NCI-H2196 treated with DMSO at 0.1 percent for 48 hours (cell line): ENCODE measurements around the gene PSMA8.
"Not testable (repeated sequence)": the region's sequence is repeated elsewhere in the genome, so short reads cannot be mapped to it uniquely, and the experiment has no call there.

ENCODE experiments used
- DNase-seq: peaks from one replicate; lab custom pipeline; 2025; ENCODE audit not compliant: unreplicated experiment; lab: John Stamatoyannopoulos, UW

PSMA8 gene

DNA sequence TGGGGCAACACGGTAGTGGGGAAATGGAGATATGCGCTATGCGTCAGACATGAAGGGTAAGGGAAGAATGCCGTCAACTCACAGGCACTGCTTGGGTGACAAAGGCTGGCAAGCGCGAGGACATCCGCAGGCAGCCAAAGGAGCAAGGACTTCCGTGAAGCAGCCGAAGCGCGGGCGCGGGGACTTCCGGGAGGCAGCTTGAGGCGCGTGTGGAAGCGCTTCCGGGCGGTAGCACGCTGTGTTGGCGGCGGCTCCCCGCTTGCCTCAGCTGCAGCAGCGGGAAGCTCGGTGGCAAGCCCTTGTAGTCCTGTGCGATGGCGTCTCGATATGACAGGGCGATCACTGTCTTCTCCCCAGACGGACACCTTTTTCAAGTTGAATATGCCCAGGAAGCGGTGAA is at the start of gene PSMA8:
Gene PSMA8 (plus strand): TSS at position 218 of the 400 bp plus-strand sequence. CDS start 97 bp downstream, at position 315.
- no peak for DNase-seq

DNA sequence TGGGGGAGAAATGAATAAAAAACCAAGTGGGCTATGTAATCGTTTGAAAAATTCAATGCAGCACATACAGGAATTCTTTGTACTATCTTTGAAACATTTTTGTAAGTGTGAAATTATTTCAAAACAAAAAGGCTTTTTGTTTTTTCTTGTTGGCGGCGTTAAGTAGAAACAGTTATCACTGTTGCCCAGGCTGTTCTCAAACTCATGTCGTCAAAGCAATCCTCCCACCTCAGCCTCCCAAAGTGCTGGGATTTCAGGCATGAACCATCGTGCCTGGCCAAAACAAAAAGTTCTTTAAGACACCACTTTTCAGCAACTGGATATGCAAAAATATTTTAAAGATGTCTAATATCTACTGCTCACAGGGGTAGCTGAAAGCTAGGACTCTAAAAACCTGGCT is 48.6 kb upstream of the PSMA8 start:
- no peak for DNase-seq

DNA sequence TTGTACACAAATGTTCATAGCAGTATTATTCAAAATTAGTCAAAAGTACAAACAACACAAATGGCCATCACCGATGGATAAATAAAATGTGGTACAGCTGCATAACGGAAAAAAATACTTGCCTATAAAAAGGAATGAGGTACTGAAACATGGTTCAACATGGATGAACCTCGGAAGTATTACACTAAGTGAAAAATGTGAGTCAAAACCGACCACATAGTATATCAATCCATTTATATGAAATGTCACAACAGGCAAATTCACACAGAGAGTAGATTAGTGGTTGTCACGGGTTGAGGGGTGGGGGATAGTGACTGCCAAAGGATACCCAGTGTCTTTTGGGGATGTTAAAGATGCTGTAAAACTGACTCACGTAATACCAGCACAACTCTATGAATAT is 46.7 kb upstream of the PSMA8 start:
- no peak for DNase-seq

DNA sequence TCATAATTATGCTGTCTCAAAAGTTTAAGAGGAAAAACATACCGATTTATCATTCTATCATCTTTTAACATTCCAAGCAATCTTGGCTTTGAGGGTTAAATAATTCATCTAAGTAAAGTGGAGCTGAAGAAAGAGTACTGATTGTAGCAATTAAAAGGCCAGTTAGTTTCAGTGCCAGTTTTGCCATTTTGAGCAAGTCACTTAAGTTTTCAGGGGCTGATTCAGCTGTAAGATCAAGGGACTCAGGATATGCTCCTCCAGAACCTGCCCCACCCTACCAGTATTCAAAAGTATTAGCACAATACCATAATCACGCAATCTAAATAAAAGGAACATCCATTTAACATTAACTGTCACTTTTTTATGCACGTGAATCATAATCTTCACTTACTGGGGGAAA is 45.2 kb upstream of the PSMA8 start:
- no peak for DNase-seq

DNA sequence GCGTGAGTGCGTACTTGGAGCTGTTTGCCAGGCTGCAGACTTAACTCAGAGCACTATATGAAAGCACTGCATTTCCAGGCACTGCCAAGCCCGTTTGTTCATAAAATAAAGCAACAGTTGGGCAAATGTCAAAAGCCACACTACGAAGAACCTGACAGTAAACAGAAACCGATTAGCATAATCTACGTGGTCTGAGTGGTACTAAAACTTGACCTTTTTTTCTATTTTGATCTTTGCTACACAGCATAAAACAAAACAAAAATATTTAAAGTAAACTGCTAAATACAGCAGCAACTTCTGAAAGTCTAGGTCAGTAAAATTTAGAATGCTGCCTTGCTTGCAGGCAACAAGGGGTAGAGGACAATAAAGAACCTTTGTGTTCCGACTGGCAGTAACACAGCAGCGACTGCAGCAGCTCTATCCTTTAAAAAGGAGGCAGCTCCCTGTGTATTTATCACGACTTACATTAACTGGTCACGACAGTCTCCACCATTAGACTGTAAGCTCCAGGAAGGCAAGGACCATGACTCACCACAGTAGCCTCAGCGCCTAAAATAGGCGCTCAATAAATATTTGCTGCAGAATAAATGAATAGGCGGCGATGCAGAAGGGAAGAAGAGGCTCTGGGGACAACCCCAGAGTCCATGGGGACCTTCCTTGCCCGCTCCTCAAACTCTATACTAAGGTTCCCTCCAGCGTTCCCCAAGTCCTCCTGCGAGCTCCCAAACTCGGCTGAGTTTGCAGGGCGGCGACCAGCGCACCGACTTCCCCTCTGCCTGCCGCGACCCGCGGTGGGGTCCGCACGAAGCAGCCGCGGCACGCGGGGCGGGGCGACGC is 44.2 kb upstream of the PSMA8 start:
- no peak for DNase-seq

DNA sequence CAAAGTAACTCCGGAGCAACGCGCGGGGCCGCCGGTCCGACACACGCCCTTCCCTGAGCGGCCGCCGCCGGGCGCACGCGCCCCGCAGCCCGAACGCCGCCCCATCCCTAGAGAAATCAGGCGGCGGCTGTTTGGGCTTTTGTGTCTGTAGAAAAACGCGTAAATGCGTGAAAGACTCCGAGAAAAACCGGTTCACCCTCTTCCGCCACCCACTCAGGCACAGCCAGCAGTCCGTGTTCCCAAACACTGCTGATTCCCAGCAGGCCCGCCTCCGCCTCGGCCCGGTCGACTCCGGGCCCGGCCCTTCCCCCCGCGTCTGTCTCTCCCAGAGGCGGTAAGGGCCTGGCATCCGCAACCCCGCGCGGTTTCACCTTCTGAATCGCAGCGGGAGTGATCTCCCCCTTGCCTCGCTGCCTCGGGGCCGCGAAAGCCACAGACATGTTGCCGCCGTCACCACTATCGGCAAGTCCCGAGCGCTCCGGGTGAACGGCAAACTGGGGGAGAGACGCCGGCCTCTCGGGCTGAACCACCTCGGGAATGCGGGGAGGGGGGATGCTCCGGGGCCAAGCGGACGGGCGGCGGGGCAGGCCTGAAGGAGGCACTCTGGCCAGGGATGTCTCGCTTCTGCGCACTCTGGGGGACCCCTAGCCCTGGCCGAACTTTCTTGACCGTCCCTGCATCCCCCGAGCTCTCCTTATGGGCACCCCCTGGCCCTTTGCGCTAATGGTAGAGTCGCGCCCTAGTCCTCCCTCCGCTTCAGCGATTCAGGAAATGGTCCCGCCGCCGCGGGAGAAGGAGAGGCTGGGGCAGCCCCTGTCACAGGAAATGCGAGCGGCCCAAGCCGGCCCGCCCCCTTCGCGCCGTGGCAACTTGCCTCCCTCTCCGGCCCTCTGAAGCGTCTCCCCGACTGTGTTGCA is 43.3 kb upstream of the PSMA8 start, which contains the start of gene SS18:
Gene SS18 (minus strand): TSS at position 484 of the 917 bp plus-strand sequence. CDS start 44 bp downstream, at position 440.
- DNase-seq = peak; percentile 83

DNA sequence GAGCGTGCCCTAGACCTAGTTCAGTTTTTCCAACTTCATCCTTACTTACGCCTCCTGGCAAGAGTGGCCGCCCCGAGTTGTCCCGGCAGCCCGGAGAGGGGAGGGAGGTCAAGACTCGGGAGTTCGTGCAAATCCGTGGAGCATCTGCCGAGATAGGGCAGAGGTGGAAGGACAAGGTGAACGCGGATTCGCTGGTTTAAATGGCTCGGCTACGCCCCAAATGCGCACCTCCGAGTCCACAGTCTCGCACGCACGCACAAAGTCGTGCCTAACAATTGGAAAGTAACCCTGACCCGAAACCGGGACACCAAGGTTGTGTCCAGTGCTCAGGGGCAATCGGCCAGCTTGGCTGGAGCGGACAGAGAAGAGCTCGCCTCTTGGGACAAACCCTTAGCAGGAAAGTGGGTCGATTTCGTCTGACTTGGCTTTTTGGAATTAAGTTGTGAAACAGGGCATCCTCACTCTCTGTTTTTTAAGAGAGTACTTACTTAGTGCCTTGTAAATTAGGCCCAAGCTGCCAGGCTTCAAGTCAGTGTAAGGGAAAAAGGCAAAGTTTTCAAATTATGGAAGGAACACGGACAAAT is 42.5 kb upstream of the PSMA8 start:
- DNase-seq = no peak

DNA sequence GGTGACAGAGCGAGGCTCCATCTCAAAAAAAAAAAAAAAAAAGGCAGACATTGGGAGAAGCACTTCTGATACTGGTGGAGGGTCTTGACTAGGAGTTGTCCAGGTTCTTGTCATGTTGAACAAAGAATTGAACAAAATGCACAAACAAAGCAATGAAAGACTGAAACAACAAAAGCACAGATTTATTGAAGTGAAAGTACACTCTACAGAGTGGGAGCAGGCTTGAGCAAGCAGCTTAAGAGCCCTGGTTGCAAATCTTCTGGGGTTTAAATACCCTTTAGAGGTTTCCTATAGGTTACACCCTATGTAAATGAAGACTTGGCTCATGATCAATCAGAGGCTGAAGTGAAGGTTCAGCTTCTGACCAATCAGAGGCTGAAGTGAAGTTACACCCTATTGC is 36.8 kb upstream of the PSMA8 start:
- no peak for DNase-seq

DNA sequence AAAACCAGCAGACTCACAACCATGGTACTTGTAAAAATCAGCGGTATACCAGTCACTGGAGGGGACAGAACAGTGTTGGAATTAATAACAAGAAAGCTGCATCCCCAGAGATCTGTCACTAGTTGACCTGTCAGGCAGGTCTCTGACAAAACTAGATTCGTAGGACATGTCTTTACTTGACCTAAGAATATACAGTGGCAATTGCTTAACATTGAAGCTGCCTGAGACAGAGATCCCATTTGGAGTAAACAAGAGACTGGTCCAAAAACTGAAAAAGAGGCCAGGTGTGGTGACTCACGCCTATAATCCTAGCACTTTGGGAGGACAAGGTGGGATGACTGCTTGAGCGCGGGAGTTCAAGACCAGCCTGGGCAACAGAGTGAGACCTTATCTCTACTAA is 36.1 kb upstream of the PSMA8 start:
- DNase-seq = no peak

DNA sequence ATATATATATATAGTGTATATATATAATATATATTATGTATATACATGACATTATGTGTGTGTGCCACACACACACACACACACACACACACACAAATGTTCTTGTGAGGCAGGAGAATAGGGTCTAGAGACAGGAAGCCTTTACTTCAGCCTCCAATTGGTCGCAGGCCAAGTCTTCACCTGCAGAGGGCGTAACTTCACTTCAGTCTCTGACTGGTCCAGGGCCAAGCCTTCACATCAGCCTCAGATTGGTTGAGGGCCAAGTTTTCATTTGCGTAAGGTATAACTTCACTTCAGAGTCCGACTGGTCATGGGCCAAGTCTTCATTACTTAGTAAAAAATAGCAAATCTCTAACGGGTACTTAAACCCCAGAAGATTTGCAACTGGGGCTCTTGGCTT is 30.1 kb upstream of the PSMA8 start:
- no peak for DNase-seq

DNA sequence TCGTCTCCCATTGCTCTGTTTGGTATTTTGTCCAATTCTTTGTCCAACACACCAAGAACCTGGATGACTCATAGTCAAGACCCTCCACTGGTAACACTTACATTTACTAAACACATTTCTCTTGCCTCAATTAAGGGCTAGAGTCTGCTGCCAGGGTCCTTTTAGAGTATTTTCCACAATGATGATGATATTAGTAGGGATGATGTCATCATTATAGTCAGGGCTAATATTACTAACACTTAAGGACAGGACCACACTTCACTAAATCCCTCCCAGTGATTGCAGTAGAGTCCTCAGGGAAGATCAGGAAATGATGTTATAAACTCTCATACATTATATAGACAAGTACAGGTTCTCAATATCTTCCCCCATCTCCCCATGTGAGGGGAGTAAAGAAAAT is 29.6 kb upstream of the PSMA8 start:
- DNase-seq = no peak

DNA sequence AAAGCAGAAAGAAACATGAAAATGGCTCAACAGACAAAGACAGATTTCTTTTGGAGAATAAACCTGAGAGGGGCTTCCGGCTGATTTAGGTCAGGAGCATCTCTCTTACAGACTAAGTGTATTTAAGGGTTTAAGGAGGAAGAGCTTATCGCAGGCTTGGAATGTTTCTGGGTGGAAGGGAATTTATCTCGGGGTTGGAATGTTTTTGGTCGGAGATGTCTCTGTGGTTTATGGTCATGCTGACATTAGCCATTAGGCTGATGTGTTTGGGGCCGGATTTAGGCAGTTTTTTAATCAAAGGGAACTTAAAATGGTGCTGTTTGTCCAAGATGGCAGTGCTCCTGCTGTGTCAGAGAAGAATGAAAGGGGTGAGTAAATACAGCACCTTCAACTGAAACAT is 14.4 kb upstream of the PSMA8 start:
- DNase-seq = no peak

DNA sequence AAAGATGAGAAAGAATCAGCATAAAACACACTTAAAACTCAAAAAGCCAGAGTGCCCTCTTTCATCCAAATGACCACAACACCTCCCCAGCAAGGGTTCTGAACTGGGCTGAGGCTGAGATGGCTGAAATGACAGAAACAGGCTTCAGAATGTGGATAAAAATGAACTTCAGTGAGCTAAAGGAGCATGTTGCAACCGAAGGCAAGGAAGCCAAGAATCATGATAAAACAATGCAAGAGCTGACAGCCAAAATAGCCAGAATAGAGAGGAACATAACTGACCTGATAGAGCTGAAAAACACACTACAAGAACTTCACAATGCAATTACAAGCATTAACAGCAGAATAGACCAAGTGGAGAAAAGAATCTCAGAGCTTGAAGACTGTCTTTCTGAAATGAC is 12.2 kb upstream of the PSMA8 start:
- DNase-seq = no peak

DNA sequence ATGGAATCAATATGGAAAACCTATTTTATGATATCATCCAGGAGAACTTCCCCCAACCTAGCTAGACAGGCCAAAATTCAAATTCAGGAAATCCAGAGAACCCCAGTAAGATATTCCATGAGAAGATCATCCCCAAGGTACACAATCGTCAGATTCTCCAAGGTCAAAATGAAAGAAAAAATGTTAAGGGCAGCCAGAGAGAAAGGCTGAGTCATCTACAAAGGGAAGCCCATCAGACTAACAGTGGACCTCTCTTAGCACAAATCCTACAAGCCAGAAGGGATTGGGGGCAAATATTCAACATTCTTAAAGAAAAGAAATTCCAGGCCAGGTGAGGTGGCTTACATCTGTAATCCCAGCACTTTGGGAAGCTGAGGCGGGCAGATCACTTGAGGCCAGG is 11.7 kb upstream of the PSMA8 start:
- not testable (repeated sequence) for DNase-seq

DNA sequence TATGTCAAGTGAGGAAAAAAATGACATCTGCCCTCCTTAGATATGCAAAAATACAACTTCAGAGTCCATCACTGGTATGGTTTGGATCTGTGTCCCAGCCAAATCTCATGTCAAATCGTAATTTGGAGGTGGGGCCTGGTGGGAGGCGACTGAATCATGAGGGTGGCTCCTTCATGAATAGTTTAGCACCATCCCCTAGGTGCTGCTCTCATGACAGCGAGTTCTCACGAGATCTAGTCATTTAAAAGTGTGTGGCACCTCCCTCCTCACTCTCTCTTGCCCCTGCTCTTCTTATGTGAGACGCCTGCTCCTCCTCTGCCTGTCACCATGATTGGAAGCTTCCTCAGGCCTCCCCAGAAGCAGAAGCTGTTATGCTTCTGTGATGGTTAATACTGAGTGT is 5.9 kb upstream of the PSMA8 start:
- DNase-seq = no peak

DNA sequence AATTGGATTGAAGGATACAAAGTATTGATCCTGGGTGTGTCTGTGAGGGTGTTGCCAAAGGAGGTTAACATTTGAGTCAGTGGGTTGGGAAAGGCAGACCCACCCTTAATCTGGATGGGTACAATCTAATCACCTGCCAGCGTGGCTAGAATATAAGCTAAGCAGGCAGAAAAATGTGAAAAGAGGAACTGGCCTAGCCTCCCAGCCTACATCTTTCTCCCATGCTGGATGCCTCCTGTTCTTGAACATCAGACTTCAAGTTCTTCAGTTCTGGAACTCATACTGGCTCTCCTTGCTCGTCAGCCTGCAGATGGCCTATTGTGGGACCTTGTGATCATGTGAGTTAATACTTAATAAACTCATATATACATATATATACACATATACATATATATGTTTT is 5.5 kb upstream of the PSMA8 start:
- DNase-seq = not testable (repeated sequence)

DNA sequence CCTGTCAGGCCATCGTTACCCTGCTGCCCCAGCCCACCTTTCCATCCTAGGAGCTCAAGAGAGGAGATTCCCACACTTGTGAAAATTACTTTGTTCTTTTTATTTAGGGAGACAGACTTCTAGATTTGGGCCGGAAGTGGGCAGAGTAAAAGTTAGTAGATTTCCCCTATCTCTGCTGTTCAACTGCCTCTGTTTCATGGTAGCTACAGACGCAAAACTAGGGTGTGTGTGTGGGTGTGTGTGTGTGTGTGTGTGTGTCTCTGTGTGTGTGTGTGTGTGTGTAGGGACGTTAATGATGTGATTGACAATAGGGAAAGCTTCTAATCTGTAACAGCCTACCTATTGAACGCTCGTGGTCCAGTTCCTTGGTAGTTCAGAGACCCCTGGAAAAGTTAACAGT is 438 bp downstream of the PSMA8 start:
- DNase-seq = no peak

DNA sequence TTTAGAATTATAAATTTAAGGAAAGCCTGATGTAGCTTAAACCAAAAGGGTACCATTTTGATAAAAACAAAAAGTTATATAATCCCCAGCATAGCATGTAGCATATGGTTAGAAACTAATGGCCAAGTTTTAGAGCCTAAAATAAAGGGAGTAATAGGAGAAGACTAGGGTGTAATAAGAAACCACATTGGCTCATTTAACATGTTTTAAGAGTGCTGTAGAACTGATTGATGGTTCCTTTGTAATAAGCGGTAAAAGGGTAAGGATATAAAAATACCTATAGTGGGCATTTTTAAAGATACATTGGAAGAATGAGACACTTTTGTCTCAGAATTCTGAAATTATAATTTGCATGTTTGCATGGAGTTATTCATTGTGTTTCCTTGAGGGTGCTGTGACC is 1.9 kb downstream of the PSMA8 start:
- DNase-seq = no peak

DNA sequence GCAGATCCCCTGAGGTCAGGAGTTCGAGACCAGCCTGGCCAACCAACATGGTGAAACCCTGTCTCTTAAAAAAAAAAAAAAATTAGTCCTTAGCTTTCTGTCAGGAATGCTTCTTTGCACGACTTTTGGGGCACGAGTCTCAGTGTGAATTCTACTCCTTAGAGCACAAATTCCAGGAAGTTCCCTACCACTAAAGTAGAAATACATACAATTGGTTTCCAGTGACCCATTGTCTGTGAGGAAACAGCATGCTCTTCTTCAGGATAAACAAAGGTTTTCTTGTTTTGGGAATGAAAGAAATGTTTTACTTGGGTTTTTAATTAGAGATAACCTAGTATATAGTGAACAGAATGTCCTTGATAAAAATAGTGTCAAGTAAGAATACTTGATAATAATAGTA is 23.7 kb downstream of the PSMA8 start:
- no peak for DNase-seq

DNA sequence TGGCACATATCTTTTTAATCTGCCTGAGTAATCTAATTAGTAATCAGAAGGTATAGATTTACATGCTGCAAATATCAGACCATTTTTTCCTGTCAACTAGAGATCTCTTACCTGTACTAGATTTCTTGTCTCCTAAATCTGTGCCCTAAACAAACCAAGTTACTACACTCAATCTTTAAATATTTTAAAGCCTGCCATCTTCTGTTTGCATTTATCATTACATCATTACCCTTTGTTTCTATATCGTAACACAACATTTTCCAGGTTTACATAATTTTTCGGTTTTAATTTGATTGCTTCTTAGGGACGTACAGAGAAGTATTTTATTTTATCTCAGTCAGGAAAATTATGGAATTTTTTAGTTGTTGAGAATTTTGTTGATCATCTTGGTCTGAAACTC is 25.7 kb downstream of the PSMA8 start:
- no peak for DNase-seq

DNA sequence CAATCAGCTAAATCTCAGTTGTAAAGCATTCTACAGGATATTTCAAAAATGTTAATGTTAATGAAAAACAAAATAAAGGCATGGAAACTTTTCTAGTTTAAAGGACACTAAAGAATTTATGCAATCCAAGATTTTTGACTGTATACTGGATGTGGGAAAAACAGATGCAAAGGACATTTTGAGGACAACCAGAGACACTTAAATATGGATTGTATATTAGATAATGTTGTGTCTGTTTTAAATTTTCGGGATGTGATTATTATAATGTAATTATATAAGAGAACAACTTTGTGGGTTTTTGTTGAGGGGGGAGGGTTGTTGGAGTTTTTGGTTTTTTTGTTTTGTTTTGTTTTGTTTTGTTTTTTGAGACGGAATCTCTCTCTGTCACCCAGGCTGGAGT is 30.9 kb downstream of the PSMA8 start:
- no peak for DNase-seq

DNA sequence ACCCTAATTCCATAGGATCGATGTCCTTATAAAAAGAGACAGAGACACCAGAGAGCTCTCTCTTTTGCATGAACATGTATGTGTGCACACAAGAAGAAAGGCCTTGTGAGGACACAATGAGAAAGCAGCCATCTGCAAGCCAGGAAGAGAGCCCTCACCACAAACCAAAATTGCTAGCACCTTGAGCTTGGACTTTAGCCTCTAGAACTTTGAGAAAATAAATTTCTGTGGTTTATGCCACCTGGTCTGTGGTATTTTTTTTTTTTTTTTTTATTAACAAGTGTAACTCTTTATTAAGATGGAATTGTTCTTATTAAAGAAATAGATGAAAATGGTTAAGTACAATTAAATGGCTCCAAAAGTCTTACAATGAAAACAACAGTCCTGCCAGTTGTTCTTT is 33.9 kb downstream of the PSMA8 start:
- DNase-seq = not testable (repeated sequence)
